Neural cell (in vitro differentiated cells): ENCODE data around the gene TATDN2. TPM values are rescaled to one million over a fixed set of nuclear protein-coding genes. Genes with fewer than 3 reads are reported as not detected.

Experiments used
- H2AFZ ChIP-seq: fragments of 200-600, 300-800 bp; sonication (generic), shearing (Covaris generic); 2 replicates; pipeline ENCODE4 v1.6.0; 2014; ENCODE audit warnings: low read depth, mild to moderate bottlenecking, antibody characterized with exemption, low read length, moderate library complexity
- H3F3A ChIP-seq: fragments of 200-600 bp; shearing (Covaris generic); 2 replicates; pipeline ENCODE4 v1.6.1; 2016; ENCODE audit warnings: mild to moderate bottlenecking, moderate library complexity, mixed read lengths, antibody characterized with exemption, low read length; ENCODE audit not compliant: insufficient read depth, poor library complexity, severe bottlenecking
- H3K27ac ChIP-seq: fragments of 200-600, 300-800 bp; sonication (generic), shearing (Covaris generic); 2 replicates; pipeline ENCODE4 v1.5.1; 2014; ENCODE audit warnings: mild to moderate bottlenecking, low read length, moderate library complexity
- H3K27me3 ChIP-seq: fragments of 300-800, 200-600 bp; sonication (generic), shearing (Covaris generic); 2 replicates; pipeline ENCODE4 v1.6.0; 2014; ENCODE audit warnings: mild to moderate bottlenecking, low read depth, low read length, moderate library complexity; ENCODE audit not compliant: insufficient read depth
- H3K36me3 ChIP-seq: fragments of 300-800, 200-600 bp; sonication (generic), shearing (Covaris generic); 2 replicates; pipeline ENCODE4 v1.5.1; 2014; ENCODE audit warnings: mild to moderate bottlenecking, antibody characterized with exemption, low read length, moderate library complexity; ENCODE audit not compliant: insufficient read depth
- H3K4me2 ChIP-seq: fragments of 300-800, 200-600 bp; sonication (generic), shearing (Covaris generic); 2 replicates; pipeline ENCODE4 v1.6.0; 2014; ENCODE audit warnings: mild to moderate bottlenecking, low read length
- H3K4me3 ChIP-seq: fragments of 300-800, 200-600 bp; sonication (generic), shearing (Covaris generic); 2 replicates; pipeline ENCODE4 v1.5.1; 2014; ENCODE audit warnings: mild to moderate bottlenecking, low read length, moderate library complexity
- H3K79me2 ChIP-seq: fragments of 200-600 bp; shearing (Covaris generic); replicated peaks from 2 replicates; pipeline ENCODE4 v1.6.0; 2014; ENCODE audit warnings: mild to moderate bottlenecking, low read length, moderate library complexity; ENCODE audit not compliant: insufficient read depth
- H3K9ac ChIP-seq: fragments of 300-800, 200-600 bp; sonication (generic), shearing (Covaris generic); 2 replicates; pipeline ENCODE4 v1.6.1; 2016; ENCODE audit warnings: mild to moderate bottlenecking, low read length, mixed read lengths
- H3K9me2 ChIP-seq: fragments of 200-600 bp; shearing (Covaris generic); 2 replicates; pipeline ENCODE4 v1.6.1; 2016; ENCODE audit warnings: mild to moderate bottlenecking, low read length, mixed read lengths; ENCODE audit not compliant: insufficient read depth
- H3K9me3 ChIP-seq: fragments of 200-600, 300-800 bp; sonication (generic), shearing (Covaris generic); 2 replicates; pipeline ENCODE4 v1.6.1; 2016; ENCODE audit warnings: mild to moderate bottlenecking, mixed run types, low read length, moderate library complexity, mixed read lengths
- H4K20me1 ChIP-seq: fragments of 200-600 bp; shearing (Covaris generic); 2 replicates; pipeline ENCODE4 v1.6.1; 2016; ENCODE audit warnings: mild to moderate bottlenecking, mixed run types; ENCODE audit not compliant: insufficient read depth
- EP300 ChIP-seq: fragments of 450-650 bp; conservative IDR thresholded peaks from 2 replicates; pipeline ENCODE4 v1.6.1; 2014; ENCODE audit warnings: antibody characterized with exemption, mild to moderate bottlenecking, moderate library complexity; ENCODE audit not compliant: poor library complexity, severe bottlenecking
- EZH2 ChIP-seq: fragments of 200-600, 300-800 bp; shearing (Covaris generic), sonication (generic); IDR thresholded peaks from 2 replicates; pipeline ENCODE4 v1.6.1; 2014; ENCODE audit warnings: antibody characterized with exemption, low read length, borderline replicate concordance, mild to moderate bottlenecking; ENCODE audit not compliant: insufficient read depth, poor library complexity, severe bottlenecking
- MXI1 ChIP-seq: fragments of 450-650 bp; conservative IDR thresholded peaks from 2 replicates; pipeline ENCODE4 v1.6.1; 2014; ENCODE audit warnings: antibody characterized with exemption, mild to moderate bottlenecking; ENCODE audit not compliant: poor library complexity, severe bottlenecking
- POLR2AphosphoS5 ChIP-seq: IDR thresholded peaks from 2 replicates; pipeline ENCODE4 v1.6.1; 2012
- RAD21 ChIP-seq: fragments of 450-650 bp; conservative IDR thresholded peaks from 2 replicates; pipeline ENCODE4 v1.6.1; 2014; ENCODE audit warnings: antibody characterized with exemption, mild to moderate bottlenecking, moderate library complexity
- SMC3 ChIP-seq: fragments of 450-650 bp; conservative IDR thresholded peaks from 2 replicates; pipeline ENCODE4 v1.6.1; 2014; ENCODE audit warnings: antibody characterized with exemption, mild to moderate bottlenecking, moderate library complexity; ENCODE audit not compliant: poor library complexity
- TAF1 ChIP-seq: IDR thresholded peaks from 2 replicates; pipeline ENCODE4 v1.6.1; 2012; ENCODE audit warnings: low read depth
- polyA plus RNA-seq: library from polyadenylated mRNA; depleted of rRNA; stranded (reverse); fragments of >200 nt; gene quantifications from 2 replicates; pipeline ENCODE4 v1.2.3, GENCODE V29; 2014
- TF ChIP-seq, protein P1 (sequence below): IDR thresholded peaks from 2 replicates; pipeline ENCODE4 v1.6.1; 2012; ENCODE audit warnings: borderline replicate concordance
- TF ChIP-seq, protein P2 (sequence below): fragments of 450-650 bp; IDR thresholded peaks from 2 replicates; pipeline ENCODE4 v1.5.1; 2014; ENCODE audit warnings: antibody characterized with exemption, mild to moderate bottlenecking, moderate library complexity; ENCODE audit not compliant: poor library complexity, severe bottlenecking

The TATDN2 gene
- polyA plus RNA-seq, 1 donor from 2014 or later = 22.1 TPM

DNA sequence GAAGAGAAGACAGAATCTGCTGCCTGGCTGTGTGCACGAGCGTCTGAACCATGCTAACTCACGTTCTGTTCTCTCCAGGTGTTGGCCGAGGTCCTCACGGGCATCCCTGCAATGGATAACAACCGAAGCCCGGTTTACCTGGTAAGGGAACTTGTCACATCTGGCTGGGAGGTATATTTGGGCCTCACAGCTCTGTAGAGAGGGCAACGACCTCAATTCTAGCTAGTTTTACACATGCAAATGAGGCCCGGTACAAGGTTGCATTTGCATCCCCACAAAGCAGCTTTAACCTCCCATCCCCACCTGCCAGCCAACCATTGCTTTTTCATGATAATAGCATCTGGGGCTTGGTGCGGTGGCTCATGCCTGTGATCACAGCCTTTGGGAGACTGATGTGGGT lies 22.0 kb upstream of the TATDN2 start:
- Histone ChIP-seq H2AFZ (no peak overlapping the region), H3K79me2 (no peaks in the 10 kb centered on the region), H3K27ac (no peak overlapping the region), H3K36me3 (no peaks in the 10 kb centered on the region), H3K4me2 (no peak overlapping the region), H3K9me2 (no peaks in the 10 kb centered on the region), H3F3A (no peaks in the 10 kb centered on the region), H3K9me3 (no peaks in the 10 kb centered on the region), H3K9ac (no peak overlapping the region), H4K20me1 (no peaks in the 10 kb centered on the region), H3K4me3 (no peak overlapping the region), H3K27me3 (no peaks in the 10 kb centered on the region)
- no peak for TF ChIP-seq POLR2AphosphoS5
- TF ChIP-seq, protein P1, sequence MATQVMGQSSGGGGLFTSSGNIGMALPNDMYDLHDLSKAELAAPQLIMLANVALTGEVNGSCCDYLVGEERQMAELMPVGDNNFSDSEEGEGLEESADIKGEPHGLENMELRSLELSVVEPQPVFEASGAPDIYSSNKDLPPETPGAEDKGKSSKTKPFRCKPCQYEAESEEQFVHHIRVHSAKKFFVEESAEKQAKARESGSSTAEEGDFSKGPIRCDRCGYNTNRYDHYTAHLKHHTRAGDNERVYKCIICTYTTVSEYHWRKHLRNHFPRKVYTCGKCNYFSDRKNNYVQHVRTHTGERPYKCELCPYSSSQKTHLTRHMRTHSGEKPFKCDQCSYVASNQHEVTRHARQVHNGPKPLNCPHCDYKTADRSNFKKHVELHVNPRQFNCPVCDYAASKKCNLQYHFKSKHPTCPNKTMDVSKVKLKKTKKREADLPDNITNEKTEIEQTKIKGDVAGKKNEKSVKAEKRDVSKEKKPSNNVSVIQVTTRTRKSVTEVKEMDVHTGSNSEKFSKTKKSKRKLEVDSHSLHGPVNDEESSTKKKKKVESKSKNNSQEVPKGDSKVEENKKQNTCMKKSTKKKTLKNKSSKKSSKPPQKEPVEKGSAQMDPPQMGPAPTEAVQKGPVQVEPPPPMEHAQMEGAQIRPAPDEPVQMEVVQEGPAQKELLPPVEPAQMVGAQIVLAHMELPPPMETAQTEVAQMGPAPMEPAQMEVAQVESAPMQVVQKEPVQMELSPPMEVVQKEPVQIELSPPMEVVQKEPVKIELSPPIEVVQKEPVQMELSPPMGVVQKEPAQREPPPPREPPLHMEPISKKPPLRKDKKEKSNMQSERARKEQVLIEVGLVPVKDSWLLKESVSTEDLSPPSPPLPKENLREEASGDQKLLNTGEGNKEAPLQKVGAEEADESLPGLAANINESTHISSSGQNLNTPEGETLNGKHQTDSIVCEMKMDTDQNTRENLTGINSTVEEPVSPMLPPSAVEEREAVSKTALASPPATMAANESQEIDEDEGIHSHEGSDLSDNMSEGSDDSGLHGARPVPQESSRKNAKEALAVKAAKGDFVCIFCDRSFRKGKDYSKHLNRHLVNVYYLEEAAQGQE = no peak
- no peak for TF ChIP-seq EZH2
- no peak for TF ChIP-seq SMC3
- no peak for TF ChIP-seq TAF1
- no peak for TF ChIP-seq EP300
- no peak for TF ChIP-seq RAD21
- no peak for TF ChIP-seq MXI1

DNA sequence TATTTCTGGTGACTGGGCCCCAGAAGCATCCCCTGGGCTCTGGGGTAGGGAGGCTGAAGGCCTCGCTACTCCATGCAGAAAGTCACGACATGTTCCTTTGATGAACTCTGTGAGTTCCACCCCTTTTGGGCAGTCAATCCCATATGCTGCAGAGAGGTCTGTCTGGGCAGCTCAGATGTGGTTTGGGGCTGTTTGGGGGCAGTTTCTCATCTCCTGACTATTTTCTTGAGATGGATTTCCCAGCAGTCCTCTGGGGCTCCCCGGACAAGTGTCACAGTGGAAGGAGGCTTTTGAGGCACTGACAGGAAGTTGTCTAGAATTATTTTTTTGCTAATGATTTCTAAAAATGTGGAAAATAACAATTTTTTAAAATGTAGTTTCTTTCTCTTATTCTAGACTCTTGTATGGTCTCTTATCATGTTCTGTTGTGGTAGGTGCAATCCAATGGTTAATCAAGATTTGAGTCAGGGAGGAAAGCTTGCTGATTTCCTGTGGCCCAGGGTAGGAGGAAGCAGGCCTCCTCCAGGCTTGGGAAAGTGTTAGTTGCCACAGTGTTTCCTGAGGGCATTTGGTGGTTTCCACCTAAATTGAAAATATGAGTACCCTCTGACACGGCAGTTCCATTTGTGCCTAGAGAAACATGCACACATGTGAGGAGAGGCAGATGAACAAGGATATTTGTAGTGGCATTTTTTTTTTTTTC lies 19.9 kb upstream of the TATDN2 start:
- Histone ChIP-seq H3K9ac (no peak overlapping the region), H3K4me2 (no peak overlapping the region), H3K36me3 (no peaks in the 10 kb centered on the region), H3K79me2 (no peaks in the 10 kb centered on the region), H3F3A (no peaks in the 10 kb centered on the region), H2AFZ (no peak overlapping the region), H3K9me3 (no peaks in the 10 kb centered on the region), H3K27ac (no peak overlapping the region), H3K4me3 (no peak overlapping the region), H3K9me2 (no peaks in the 10 kb centered on the region), H3K27me3 (no peaks in the 10 kb centered on the region), H4K20me1 (no peaks in the 10 kb centered on the region)
- TF ChIP-seq SMC3 (no peak), RAD21 (no peak), POLR2AphosphoS5 (no peak), MXI1 (no peak), TAF1 (no peak), EP300 (no peak), EZH2 (no peak)
- TF ChIP-seq, protein P2, sequence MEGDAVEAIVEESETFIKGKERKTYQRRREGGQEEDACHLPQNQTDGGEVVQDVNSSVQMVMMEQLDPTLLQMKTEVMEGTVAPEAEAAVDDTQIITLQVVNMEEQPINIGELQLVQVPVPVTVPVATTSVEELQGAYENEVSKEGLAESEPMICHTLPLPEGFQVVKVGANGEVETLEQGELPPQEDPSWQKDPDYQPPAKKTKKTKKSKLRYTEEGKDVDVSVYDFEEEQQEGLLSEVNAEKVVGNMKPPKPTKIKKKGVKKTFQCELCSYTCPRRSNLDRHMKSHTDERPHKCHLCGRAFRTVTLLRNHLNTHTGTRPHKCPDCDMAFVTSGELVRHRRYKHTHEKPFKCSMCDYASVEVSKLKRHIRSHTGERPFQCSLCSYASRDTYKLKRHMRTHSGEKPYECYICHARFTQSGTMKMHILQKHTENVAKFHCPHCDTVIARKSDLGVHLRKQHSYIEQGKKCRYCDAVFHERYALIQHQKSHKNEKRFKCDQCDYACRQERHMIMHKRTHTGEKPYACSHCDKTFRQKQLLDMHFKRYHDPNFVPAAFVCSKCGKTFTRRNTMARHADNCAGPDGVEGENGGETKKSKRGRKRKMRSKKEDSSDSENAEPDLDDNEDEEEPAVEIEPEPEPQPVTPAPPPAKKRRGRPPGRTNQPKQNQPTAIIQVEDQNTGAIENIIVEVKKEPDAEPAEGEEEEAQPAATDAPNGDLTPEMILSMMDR = no peak
- TF ChIP-seq, protein P1 = no peak
